Right lobe of liver (tissue), 4 donors: Measurements from ENCODE around the gene FBRSL1.

Source experiments
- CTCF ChIP-seq, 4 donors: fragments of 200-600 bp in 3 of 4; fragments of 450-650 bp in 1 of 4; IDR thresholded peaks; one replicate each; pipeline versions ENCODE4 v1.5.1 to v1.8.0; 2016 to 2022; ENCODE audit warnings: antibody characterized with exemption in 4 of 4, mild to moderate bottlenecking in 2 of 4
- POLR2A ChIP-seq: fragments of 450-650 bp; IDR thresholded peaks from one replicate; pipeline ENCODE4 v1.6.1; 2017; ENCODE audit warnings: antibody characterized with exemption, mild to moderate bottlenecking
- donor health status: DM: no; HTN: no; CAD: no.
- donor health status: DM: no; HTN: no; CAD: no.
- donor health status: DM: no; HTN: yes; CAD: no.

- no peak for TF ChIP-seq CTCF (IDR thresholded peaks at IDR 0.05)
- TF ChIP-seq POLR2A = no peak
Measured at GRCh38 chr12:132451836-132452195, 38.1 kb upstream of the FBRSL1 start.
